ENCODE data around the gene MRNIP. TPM values are rescaled to one million over a fixed set of nuclear protein-coding genes. Genes with fewer than 3 reads are reported as not detected.
"Not testable (repeated sequence)": the region's sequence is repeated elsewhere in the genome, so short reads cannot be mapped to it uniquely, and the experiment has no call there.

MRNIP gene
- total RNA-seq, 1 donor from 2014 or later = 8.3 TPM

DNA sequence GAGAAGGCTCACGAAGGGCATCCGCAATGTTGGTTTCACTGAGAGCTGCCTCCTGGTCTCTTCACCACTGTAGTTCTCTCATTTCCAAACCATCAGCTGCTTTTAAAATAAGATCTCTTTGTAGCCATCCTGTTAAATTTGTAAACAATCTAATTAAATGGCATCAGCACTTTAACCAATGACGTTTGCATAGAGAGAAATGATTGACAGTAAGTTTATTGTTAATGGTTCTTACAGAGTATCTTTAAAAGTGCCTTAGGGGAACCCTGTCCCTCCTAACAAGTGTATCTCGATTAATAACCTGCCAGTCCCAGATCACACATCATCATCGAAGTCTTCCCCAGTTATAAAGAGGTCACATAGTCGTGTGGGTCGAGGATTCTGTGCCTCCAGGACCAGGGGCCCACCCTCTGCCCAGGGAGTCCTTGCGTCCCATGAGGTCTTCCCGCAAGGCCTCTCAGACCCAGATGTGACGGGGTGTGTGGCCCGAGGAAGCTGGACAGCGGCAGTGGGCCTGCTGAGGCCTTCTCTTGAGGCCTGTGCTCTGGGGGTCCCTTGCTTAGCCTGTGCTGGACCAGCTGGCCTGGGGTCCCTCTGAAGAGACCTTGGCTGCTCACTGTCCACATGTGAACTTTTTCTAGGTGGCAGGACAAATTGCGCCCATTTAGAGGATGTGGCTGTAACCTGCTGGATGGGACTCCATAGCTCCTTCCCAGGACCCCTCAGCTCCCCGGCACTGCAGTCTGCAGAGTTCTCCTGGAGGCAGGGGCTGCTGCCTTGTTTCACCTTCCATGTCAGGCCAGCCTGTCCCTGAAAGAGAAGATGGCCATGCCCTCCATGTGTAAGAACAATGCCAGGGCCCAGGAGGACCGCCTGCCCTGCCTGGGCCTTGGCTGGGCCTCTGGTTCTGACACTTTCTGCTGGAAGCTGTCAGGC is 21.3 kb downstream of the MRNIP start:
- peak; percentile 7 for ATAC-seq

DNA sequence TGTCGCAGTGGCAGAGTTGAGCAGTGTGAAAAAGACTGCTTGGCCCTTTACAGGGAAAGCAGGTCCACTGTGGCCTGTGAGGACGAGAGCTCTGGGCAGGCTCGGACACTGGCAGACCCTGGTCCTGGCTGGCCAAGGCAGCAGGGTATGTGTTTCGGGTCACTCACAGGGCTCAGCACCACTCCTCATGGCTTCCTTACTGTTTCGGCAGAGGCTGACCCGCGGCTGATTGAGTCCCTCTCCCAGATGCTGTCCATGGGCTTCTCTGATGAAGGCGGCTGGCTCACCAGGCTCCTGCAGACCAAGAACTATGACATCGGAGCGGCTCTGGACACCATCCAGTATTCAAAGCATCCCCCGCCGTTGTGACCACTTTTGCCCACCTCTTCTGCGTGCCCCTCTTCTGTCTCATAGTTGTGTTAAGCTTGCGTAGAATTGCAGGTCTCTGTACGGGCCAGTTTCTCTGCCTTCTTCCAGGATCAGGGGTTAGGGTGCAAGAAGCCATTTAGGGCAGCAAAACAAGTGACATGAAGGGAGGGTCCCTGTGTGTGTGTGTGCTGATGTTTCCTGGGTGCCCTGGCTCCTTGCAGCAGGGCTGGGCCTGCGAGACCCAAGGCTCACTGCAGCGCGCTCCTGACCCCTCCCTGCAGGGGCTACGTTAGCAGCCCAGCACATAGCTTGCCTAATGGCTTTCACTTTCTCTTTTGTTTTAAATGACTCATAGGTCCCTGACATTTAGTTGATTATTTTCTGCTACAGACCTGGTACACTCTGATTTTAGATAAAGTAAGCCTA is 22.2 kb downstream of the MRNIP start:
- peak; percentile 20 for ATAC-seq

DNA sequence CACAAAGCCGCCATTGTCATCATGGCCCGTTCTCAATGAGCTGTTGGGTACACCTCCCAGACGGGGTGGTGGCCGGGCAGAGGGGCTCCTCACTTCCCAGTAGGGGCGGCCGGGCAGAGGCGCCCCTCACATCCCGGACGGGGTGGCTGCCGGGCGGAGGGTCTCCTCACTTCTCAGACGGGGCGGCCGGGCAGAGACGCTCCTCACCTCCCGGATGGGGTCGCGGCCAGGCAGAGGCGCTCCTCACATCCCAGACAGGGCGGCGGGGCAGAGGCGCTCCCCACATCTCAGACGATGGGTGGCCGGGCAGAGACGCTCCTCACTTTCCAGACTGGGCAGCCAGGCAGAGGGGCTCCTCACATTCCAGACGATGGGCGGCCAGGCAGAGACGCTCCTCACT is 23.7 kb downstream of the MRNIP start:
- ATAC-seq = not testable (repeated sequence)

DNA sequence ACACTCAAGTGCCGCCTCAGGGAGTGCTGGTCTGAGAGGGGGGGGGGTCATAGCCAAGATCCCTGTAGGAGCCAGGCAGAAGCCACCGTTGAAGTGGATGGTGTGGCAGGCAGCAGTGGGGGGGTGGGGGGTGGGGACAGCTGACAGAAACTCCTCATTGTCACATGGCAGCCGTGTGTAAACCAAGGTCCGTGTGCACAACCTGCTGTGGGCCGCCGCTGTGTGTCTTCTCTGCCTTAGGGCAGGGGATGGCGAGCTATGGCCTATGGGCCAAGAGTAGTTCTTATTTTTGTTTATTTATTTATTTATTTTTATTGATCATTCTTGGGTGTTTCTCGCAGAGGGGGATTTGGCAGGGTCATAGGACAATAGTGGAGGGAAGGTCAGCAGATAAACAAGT is 24.5 kb downstream of the MRNIP start:
- ATAC-seq = no peak

DNA sequence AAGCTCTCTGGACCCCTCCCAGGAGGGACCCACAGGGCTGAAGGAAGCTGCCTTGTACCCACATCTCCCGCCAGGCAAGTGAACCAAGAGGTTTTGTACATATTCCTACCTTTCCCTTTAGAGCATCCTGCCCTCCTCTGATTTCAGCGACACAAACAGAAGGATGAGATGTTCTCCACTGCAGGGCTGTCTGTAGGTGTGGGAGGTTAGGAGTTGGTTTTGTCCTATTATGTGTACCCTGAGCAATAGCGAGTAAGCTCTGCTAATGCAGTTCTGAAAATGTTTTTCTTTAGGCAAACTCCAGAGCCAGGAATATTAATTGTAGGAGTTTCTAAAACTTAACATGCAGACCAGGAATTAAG is 24.9 kb downstream of the MRNIP start:
- no peak for ATAC-seq

DNA sequence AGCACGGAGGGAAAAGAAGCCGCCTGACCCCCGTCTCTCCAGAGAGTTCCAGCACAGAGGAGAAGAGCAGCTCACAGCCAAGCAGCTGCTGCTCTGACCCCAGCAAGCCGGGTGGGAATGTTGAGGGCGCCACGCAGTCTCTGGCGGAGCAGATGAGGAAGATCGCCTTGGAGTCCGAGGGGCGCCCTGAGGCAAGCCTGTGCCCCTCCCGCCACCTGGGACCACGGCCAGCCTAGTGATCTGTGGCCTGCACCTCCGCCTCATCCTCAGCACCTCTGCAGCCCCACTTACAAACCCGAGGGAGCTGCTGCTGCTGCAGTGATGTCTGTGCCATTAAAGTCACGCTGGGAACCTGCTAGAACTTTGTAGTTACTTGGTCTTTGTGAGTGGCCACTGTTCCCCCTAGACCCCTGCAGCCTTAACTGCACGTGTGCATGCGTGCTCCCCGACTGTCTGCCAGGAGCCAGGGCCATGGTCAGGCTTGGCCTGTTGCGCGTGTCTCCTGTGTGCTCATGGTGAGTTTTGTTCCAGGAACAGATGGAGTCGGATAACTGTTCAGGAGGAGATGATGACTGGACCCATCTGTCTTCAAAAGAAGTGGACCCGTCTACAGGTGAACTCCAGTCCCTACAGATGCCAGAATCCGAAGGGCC is 25.4 kb downstream of the MRNIP start:
- no peak for ATAC-seq

DNA sequence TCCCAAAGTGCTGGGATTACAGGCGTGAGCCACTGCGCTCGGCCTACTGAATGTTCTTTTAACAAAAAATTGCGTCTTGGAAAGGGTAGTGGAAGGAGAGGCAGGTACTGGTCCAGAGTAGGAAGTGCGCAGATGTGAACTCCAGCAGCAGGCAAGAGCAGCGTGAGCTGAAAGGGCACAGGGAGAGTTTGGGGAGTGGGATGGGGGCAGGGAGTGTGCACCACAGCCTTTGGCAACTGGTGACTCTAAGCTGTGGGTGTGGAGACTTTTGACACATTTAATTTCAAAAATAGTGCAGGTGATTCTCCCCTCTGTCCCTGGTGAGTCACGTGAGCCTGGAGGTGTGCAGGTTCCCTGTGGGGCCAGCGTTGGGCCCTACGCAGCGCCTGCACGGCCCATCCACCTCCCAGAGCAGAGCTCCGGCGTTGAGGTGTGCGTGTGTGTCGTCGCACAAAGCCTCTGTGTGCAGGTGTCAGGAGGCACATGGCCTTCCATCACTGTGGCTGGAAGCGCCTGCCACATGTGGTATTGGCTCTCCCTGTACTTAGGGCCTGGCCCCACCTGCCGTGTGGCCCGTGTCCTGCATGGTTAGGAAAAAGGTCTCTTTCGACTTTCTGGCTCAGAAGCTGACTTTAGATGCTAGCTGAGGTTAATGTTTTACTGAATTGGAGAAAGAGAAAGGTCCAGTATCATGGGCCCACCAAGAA is 26.4 kb downstream of the MRNIP start:
- ATAC-seq = no peak

DNA sequence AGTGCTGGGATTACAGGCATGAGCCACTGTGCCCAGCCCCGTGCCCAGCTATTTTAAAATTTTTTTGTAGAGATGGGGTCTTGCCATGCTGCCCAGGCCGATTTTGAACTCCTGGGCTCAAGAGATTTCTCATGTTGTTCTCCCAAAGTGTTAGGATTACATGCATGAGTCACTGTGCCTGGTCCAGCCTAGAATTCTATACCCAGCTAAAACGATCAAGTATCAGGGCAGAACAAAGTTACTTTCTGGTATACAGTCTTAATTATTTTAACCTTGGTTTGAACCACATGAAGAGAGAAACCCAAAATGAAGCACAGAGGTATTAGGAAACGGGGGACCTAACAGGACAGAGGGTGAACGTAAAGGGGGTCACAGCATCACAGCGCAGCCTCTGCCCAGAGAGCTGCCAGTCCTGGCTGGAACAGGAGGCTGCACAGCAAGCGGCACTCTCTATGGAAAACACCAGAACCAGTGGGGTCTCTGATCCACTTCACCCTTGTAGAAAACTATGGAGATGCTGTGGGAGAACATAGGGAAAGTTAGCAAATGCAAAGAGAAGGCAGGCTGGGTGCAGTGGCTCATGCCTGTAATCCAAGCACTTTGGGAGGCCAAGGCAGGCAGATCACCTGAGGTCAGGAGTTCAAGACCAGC is 27.7 kb downstream of the MRNIP start:
- ATAC-seq = no peak

DNA sequence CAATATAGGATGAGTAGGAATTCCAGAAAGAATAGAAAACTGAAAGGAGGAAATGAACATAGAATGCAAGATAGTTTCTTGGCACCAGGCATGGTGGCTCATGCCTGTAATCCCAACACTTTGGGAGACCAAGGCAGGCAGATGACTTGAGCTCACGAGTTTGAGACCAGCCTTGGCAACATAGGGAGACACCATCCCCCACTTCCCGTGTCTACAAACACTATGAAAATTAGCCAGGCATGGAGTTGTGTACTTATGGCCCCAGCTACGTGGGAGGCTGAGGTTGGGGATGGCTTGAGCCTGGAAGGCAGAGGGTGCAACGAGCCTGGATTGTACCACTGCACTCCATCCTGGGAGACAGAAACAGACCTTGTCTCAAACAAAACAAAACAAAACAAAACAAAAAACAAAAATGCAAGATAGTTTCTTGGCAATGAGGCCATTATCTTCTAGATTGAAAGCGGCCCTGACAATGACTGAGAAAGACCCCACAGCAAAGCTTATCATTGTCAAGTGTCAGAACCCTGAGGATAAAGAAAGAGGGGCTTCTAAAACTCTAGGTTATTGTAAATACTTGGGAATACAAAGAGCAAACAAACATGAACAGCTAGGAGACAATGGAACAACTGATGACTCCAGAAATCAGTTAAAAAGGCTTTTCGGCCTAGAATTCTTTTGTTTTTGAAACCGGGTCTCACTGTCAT is 28.7 kb downstream of the MRNIP start:
- ATAC-seq = no peak

DNA sequence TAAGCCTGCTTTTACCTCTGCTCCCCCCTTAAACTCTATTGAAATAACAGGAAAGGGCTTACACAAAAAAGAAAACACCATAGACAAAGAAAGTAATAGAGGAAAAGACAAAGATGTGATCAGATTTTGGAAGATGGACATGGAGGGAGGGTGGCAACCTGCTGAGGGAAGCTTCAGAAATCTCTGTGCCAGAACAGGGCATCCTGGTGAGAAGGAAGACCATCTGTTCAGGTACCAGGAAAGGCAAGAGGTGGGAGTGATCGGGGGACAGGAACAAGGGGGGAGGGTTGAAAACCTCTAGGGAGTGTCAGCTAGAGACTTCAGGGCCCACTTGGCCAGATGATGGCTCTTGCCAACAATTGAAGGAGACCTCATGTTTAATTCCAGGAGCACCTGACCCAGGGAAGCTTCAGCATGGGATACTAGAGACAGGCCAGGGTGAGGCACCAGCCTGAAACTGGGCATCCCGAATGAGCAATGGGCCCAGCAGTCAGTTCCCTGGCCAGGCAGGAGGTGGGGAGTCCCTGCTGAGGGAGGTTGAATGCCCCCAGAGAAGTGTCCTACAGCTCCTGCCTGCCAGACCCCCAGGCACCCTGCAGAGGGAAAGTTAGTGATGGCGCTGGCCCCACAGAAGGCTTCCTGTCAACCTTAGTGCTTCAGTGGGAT is 29.7 kb downstream of the MRNIP start:
- ATAC-seq = no peak

DNA sequence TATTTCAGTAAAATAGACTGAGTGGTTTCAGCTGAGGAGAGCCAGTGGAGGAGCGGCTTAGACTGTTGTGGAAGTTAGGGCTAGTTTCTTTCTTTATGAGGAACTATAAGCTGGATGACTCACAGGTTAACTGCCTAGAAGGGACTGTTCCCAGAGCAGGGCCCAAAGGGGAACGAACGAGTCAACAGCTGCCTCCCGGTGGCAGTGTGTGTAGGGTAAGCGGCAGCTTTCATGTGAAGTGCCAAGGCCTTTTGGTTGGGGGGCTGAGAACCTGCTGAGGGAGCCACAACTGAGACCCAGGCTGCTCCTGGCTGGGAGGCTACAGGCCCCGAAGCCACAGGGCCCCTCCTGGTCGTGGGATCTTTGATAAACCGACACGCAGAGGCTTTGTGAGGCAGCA is 30.9 kb downstream of the MRNIP start:
- ATAC-seq = peak; percentile 86

DNA sequence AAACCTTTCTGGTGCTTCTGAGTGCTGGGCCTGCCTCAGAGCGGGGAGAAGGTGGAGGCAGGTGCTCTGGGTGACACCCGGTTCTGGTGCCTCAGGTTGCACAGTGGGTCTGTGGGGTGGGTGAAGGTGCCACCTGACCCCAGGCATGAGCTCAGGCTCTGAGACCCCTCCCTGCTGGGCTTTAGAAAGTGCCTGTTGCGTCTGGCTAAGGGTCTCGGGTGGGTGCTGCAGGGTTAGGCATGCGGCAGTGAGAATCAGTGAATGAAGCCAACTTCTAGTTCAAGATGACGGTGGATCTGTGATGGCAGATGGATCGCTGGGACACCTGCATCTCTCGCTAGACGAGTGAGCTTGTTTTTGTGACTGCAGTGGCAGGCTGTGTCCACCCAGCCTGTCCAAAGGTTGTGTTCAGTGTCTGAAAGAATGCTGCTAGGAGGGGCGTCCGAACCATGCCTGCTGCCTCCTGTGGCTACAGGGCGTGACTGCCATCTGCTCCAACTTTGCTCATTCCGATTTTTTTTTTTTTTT is 32.9 kb downstream of the MRNIP start:
- no peak for ATAC-seq

DNA sequence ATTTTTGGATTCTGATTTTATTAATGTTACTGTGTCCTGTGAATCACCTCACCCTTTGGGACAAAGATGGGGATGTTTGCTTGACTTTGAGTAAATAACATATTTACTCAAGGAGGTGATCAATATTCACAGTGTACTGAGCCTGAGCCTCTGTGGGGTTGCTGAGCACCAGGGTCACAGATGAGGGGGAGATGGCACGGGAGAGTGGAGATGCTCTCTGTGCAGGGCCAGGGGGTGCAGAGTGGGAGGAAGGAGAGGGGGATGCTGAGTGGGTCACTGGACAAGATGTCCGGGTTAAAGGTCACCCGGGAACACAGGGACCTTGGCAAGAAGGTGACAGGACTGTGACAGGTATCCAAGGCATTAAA is 33.9 kb downstream of the MRNIP start:
- no peak for ATAC-seq

DNA sequence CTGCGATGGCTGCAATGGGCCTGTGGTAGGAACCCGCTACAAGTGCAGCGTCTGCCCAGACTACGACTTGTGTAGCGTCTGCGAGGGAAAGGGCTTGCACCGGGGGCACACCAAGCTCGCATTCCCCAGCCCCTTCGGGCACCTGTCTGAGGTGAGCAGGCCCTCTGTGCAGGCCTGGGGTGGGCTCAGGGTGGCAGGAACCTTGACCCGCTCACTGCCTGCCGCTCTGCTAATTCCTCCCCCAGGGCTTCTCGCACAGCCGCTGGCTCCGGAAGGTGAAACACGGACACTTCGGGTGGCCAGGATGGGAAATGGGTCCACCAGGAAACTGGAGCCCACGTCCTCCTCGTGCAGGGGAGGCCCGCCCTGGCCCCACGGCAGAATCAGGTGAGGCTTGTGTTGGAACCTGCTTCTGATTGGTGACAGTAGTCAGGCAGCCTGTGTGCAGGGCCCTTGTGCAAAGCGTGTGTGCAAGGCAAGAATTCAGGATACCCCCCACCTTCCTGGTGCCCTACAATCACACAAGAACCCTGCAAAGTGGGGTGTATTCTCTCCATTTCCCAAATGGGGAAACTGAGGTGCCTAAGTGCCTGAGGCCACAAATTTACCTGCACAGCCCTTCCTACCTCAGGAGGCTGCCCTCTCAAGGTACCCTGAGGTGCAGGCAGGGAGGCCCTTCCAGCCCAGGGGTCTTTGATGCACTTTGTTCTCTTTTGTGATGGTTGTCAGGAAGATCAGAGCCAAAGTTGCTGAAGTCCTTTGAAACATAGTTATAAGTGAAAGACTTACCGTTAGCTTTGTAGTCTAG is 34.5 kb downstream of the MRNIP start:
- ATAC-seq = no peak

DNA sequence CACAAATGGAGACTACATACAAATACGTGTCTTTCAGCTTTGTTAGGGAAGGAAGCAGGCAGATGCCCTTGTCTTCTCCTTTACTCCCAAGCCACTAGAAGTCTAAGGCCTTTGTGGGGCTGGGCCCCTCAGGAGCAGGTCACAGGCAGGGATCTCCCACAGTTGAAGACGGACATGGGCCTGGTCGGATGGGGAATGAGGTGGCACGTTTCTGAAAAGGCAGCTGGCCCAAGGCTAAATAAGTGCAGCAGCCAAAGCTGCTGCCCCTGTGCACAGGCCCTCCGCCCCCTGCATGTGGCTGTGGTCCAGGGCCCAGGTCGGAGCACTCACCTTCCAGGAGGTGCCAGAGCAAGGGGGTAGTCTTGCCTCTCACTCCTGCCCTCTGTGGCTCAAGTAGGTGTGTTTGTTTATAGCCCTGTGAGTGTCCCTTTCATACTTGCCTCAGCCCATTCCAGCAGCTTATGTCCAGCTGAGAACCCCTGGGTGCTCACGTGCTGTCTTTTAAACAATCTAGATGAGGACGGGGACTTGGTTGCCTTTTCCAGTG is 36.1 kb downstream of the MRNIP start:
- ATAC-seq = no peak

DNA sequence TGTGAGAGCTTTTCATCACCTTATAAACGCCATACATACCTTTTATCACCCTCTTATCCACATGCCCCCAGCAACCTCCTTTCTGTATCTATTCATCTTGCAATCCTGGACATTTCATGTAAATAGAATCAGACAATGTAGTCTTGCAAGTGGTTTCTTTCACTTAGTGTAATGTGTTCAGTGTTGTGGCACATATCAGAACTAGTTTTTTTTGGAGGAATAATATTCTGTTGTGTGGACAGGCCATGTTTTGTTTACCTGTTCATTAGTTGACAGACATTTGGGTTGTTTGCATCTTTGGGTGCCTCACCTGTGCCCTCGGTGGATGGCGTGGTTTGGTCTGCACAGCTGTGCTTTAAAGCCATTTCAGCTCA is 36.6 kb downstream of the MRNIP start:
- ATAC-seq = no peak

DNA sequence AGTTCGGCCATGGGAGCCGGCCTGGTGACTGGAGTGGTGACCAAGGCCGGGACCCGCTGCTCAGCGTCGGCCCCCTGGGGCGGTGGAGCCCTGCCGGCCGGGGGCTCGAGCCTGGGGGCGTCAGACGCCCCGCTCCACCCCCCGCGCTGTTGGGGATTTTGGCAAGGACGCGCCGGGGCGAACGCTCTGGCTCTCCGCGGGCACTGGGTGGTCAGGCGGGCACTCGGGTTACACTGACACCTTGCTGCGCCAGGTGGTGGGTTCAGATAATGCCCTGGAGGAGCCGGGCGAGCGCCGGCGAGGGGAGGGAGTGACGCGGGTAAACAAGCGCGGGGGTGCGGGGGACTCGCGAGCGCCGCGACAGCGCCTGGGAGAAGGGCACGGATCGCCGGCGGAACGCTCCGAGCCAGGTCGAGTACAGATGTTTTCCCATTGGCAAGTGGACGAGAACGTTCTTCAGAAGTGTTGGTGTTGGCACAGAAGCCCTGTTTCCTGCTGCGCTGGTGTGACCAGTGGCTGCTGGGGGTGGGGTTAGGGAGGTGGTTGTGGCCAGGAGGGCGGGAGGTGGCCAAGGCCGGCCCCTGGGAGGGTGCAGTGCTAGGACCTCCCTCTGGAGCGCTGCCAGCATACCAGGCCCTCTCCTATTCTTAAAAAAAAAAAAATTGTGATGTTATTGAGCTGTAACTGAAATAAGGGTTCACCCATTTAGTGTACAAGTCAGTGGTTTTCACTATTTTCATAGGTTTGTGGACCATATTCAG is 37.1 kb downstream of the MRNIP start:
- peak; percentile 78 for ATAC-seq

DNA sequence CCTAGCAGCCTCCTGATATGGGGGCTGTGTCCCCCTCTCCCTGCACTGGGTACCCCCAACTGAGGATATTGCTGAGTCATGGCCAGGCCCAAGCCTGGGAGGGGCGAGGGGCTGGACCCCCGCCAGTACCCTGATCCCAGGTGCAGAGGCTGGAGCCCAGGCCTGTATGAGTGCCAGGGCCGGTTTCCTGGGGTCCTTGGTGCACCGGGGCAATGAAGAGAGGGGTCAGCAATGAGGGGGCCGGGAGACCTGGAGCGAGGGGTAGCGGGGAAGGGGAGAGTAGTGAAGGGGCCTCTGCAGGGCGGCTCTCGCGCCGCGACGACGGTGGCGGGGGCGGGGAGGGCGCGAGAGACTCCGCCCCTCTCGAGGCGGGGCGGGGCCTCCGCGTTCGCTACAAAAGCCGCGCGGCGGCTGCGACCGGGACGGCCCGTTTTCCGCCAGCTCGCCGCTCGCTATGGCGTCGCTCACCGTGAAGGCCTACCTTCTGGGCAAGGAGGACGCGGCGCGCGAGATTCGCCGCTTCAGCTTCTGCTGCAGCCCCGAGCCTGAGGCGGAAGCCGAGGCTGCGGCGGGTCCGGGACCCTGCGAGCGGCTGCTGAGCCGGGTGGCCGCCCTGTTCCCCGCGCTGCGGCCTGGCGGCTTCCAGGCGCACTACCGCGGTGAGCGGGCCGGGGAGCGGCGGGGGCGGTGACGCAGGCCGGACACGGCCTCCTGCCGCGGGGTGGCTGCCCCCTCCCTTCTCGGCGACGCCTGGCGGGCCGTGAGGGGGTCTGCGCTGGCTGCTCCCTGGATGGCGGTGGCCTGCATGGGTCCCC is 37.9 kb downstream of the MRNIP start, which contains the start of gene SQSTM1:
SQSTM1 (plus strand) TSS at position 423 of the 815 bp plus-strand sequence; CDS start at position 455, 32 bp downstream.
- ATAC-seq = peak; percentile 64
